ENCODE data around the gene CCSER2.

- TF ChIP-seq EZH2phosphoT487 (IDR thresholded peaks at IDR 0.05; ENCODE audit: borderline replicate concordance), result no peak
- TF ChIP-seq, protein P1, sequence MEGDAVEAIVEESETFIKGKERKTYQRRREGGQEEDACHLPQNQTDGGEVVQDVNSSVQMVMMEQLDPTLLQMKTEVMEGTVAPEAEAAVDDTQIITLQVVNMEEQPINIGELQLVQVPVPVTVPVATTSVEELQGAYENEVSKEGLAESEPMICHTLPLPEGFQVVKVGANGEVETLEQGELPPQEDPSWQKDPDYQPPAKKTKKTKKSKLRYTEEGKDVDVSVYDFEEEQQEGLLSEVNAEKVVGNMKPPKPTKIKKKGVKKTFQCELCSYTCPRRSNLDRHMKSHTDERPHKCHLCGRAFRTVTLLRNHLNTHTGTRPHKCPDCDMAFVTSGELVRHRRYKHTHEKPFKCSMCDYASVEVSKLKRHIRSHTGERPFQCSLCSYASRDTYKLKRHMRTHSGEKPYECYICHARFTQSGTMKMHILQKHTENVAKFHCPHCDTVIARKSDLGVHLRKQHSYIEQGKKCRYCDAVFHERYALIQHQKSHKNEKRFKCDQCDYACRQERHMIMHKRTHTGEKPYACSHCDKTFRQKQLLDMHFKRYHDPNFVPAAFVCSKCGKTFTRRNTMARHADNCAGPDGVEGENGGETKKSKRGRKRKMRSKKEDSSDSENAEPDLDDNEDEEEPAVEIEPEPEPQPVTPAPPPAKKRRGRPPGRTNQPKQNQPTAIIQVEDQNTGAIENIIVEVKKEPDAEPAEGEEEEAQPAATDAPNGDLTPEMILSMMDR (conservative IDR thresholded peaks at IDR 0.05; ENCODE audit: low read length), result no peak
Measured at GRCh38 chr10:84388148-84388547, 59.8 kb downstream of the CCSER2 start.

Measured in Loucy (cell line).